Body of pancreas (tissue), 4 donors: Measurements from ENCODE around the gene S100A14. TPM values are rescaled to one million over a fixed set of nuclear protein-coding genes. Genes with fewer than 3 reads are reported as not detected.
"Not testable (repeated sequence)": the region's sequence is repeated elsewhere in the genome, so short reads cannot be mapped to it uniquely, and the experiment has no call there.

Experiments used
- ATAC-seq: fragments of 150-250 bp; one replicate; pipeline ENCODE4 v1.9.1; 2016
- DNase-seq, 4 donors: peaks; one replicate each; pipeline ENCODE4 v3.0.0-alpha.2; 2019
- H3K27ac ChIP-seq, 4 donors: fragments of 200-600 bp; sonication (generic); 1 replicate in 3 of 4; 2 replicates in 1 of 4; pipeline versions ENCODE4 v1.5.1 to v1.6.1; 2016 to 2019; ENCODE audit warnings: mild to moderate bottlenecking in 1 of 4, mixed read lengths in 1 of 4, moderate library complexity in 1 of 4
- H3K27me3 ChIP-seq, 2 donors: fragments of 200-600 bp; sonication (generic); one replicate each; pipeline ENCODE4 v1.6.0; 2016; ENCODE audit warnings: mild to moderate bottlenecking in 1 of 2
- H3K36me3 ChIP-seq, 2 donors: fragments of 200-600 bp; sonication (generic); replicated peaks in 1 of 2; 2 replicates each; pipeline ENCODE4 v1.5.1; 2016; ENCODE audit warnings: low read depth in 2 of 2; ENCODE audit not compliant: insufficient read depth in 1 of 2
- H3K4me1 ChIP-seq: fragments of 200-600 bp; sonication (generic); one replicate; pipeline ENCODE4 v1.6.0; 2016
- H3K4me3 ChIP-seq, 2 donors: fragments of 200-600 bp; sonication (generic); 1 replicate in 1 of 2; 2 replicates in 1 of 2; pipeline ENCODE4 v1.5.1; 2016 to 2019
- H3K9me3 ChIP-seq, 3 donors: fragments of 200-600 bp; sonication (generic); 1 replicate in 2 of 3; 2 replicates in 1 of 3; pipeline ENCODE4 v1.5.1; 2016
- CTCF ChIP-seq, 7 experiments: fragments of 450-650 bp in 4 of 7; fragments of 200-600 bp in 3 of 7; sonication (generic) in 3 of 7; IDR thresholded peaks; one replicate each; pipeline ENCODE4 v1.5.1; 2016 to 2019; ENCODE audit warnings: antibody characterized with exemption in 7 of 7
- POLR2A ChIP-seq, 3 donors: fragments of 450-650 bp; IDR thresholded peaks; one replicate each; pipeline ENCODE4 v1.6.1; 2016; ENCODE audit warnings: antibody characterized with exemption in 3 of 3, mild to moderate bottlenecking in 2 of 3
- WGBS, 2 donors: methylation state at CpG; one replicate each; pipeline ENCODE4 v1.1.5; 2017; 5-methylcytosine and 5-hydroxymethylcytosine counted together
- intact Hi-C: fragments of 100-400 bp; cut with DNase I; formaldehyde crosslinking; loops from one replicate; pipeline ENCODE4 v1.15.1; 2023
- total RNA-seq, 2 donors: library from RNA; depleted of rRNA; stranded (reverse); fragments of >200 nt; gene quantifications; one replicate each; pipeline ENCODE4 v1.1.0, GENCODE V29; 2016

Gene S100A14
- total RNA-seq, 2 donors from 2014 or later = 12.2 to 30.4 TPM

GRCh38 chr1:153586347-153586746 lies 29.8 kb downstream of the S100A14 start:
- Histone ChIP-seq H3K27me3 (no peaks in the 10 kb centered on the region), H3K9me3 (no peaks in the 10 kb centered on the region), H3K27ac (no peak overlapping the region), H3K4me1 (no peaks in the 10 kb centered on the region), H3K4me3 (no peak overlapping the region), H3K36me3 (no peaks in the 10 kb centered on the region)
- intact Hi-C loops = no loop called here
- no peak for ATAC-seq
- TF ChIP-seq POLR2A (IDR thresholded peaks at IDR 0.05) (no peak), CTCF (IDR thresholded peaks at IDR 0.05) (no peak)
- no peak for DNase-seq
- 54 to 73% methylated on average over 1 of the region's 1 CpG for WGBS, 2 donors

- Histone ChIP-seq H3K9me3 (no peaks in the 10 kb centered on the region), H3K36me3 (no peaks in the 10 kb centered on the region), H3K27ac (no peak overlapping the region), H3K4me3 (no peak overlapping the region), H3K4me1 (no peaks in the 10 kb centered on the region), H3K27me3 (no peaks in the 10 kb centered on the region)
- DNase-seq (no peak), ATAC-seq (no peak)
- 81 to 86% methylated on average over 1 of the region's 1 CpG for WGBS, 2 donors
- intact Hi-C loops = no loop called here
- TF ChIP-seq POLR2A (IDR thresholded peaks at IDR 0.05) (no peak), CTCF (IDR thresholded peaks at IDR 0.05) (no peak)
Measured at GRCh38 chr1:153585006-153585405, 31.1 kb downstream of the S100A14 start.

GRCh38 chr1:153583976-153584375 lies 32.1 kb downstream of the S100A14 start:
- no peak for ATAC-seq
- WGBS, 2 donors = 70 to 82% methylated on average over 2 of the region's 2 CpGs
- intact Hi-C loops = no loop called here
- Histone ChIP-seq H3K27me3 (no peaks in the 10 kb centered on the region), H3K27ac (no peak overlapping the region), H3K36me3 (no peaks in the 10 kb centered on the region), H3K4me3 (no peak overlapping the region), H3K4me1 (no peaks in the 10 kb centered on the region), H3K9me3 (no peaks in the 10 kb centered on the region)
- no peak for DNase-seq
- TF ChIP-seq CTCF (IDR thresholded peaks at IDR 0.05) (no peak), POLR2A (IDR thresholded peaks at IDR 0.05) (no peak)

GRCh38 chr1:153583514-153583913 lies 32.6 kb downstream of the S100A14 start:
- H3K9me3 ChIP-seq, H3K27me3 ChIP-seq, H3K36me3 ChIP-seq, H3K27ac ChIP-seq, DNase-seq, ATAC-seq, H3K4me1 ChIP-seq, H3K4me3 ChIP-seq, intact Hi-C loops: not testable (repeated sequence)
- WGBS, 2 donors = 68 to 88% methylated on average over 2 to 3 of the region's 3 CpGs

- intact Hi-C loops, ATAC-seq, H3K27me3 ChIP-seq, H3K4me3 ChIP-seq, H3K36me3 ChIP-seq, H3K9me3 ChIP-seq, H3K27ac ChIP-seq, DNase-seq, H3K4me1 ChIP-seq: not testable (repeated sequence)
- WGBS, 2 donors = 87% methylated on average over 13 of the region's 34 CpGs; no CpG with 5 or more reads in 1 of the 2 donors
Measured at GRCh38 chr1:153582836-153583235, 33.3 kb downstream of the S100A14 start.

GRCh38 chr1:153578936-153579335 lies 37.2 kb downstream of the S100A14 start:
- H3K27ac ChIP-seq = no peak overlapping the region
- no peaks in the 10 kb centered on the region for H3K4me1 ChIP-seq
- 50 to 79% methylated on average over 1 to 3 of the region's 3 CpGs for WGBS, 2 donors
- H3K4me3 ChIP-seq = no peak overlapping the region
- no peaks in the 10 kb centered on the region for H3K9me3 ChIP-seq
- intact Hi-C loops = loop anchor here (5.0 kb wide), 1 partner anchor 33 kb away; the partner anchor contains the start of gene S100A16
- no peaks in the 10 kb centered on the region for H3K27me3 ChIP-seq
- DNase-seq (no peak), ATAC-seq (no peak)
- H3K36me3 ChIP-seq = no peaks in the 10 kb centered on the region
- TF ChIP-seq CTCF (IDR thresholded peaks at IDR 0.05) (no peak), POLR2A (IDR thresholded peaks at IDR 0.05) (no peak)
